WTC11 (cell line): Measurements from ENCODE around the gene GSTO1. TPM values are rescaled to one million over a fixed set of nuclear protein-coding genes. Genes with fewer than 3 reads are reported as not detected.
"Not testable (repeated sequence)": the region's sequence is repeated elsewhere in the genome, so short reads cannot be mapped to it uniquely, and the experiment has no call there.

Experiments
- ATAC-seq: fragments of 200-7000 bp; cut with Tn5 transposase; 2 replicates; pipeline ENCODE4 v1.10.0; 2021; ENCODE audit warnings: mild to moderate bottlenecking, moderate library complexity
- CTCF ChIA-PET: fragments of 300-600 bp; sonication (Branson Sonifier 250); formaldehyde crosslinking; loops from one replicate; lab custom pipeline; 2021; ENCODE audit warnings: antibody characterized with exemption; lab: Charles Lee
- POLR2A ChIA-PET: fragments of 350-600 bp; sonication (Branson Sonifier 250); formaldehyde crosslinking; loops from one replicate; lab custom pipeline; 2021; ENCODE audit warnings: antibody characterized with exemption; lab: Charles Lee
- DNase-seq: peaks from one replicate; pipeline ENCODE4 v3.0.0; 2021; ENCODE audit warnings: low spot score
- H3K27ac Mint-ChIP-seq: 2 replicates; pipeline ENCODE4 v1.8.0; 2021; ENCODE audit warnings: mixed read lengths
- H3K27me3 Mint-ChIP-seq: 2 replicates; pipeline ENCODE4 v1.8.0; 2021; ENCODE audit warnings: low read depth, mild to moderate bottlenecking, moderate library complexity, mixed read lengths
- H3K36me3 Mint-ChIP-seq: 2 replicates; pipeline ENCODE4 v1.8.0; 2021; ENCODE audit warnings: mixed read lengths
- H3K4me1 Mint-ChIP-seq: 2 replicates; pipeline ENCODE4 v1.8.0; 2022; ENCODE audit warnings: mixed read lengths
- H3K4me3 Mint-ChIP-seq: 2 replicates; pipeline ENCODE4 v1.8.0; 2021; ENCODE audit warnings: mild to moderate bottlenecking, moderate library complexity, mixed read lengths
- H3K9me3 Mint-ChIP-seq: 2 replicates; pipeline ENCODE4 v1.8.0; 2021; ENCODE audit warnings: mixed read lengths
- AR ChIP-seq: fragments of 250-450 bp; sonication (Bioruptor Pico); IDR thresholded peaks from 2 replicates; pipeline ENCODE4 v1.9.0; 2021; ENCODE audit warnings: mild to moderate bottlenecking
- ARID4B ChIP-seq: sonication (generic); formaldehyde crosslinking; IDR thresholded peaks from 2 replicates; pipeline ENCODE4 v1.8.0; 2023; ENCODE audit warnings: missing genetic modification reagents, mild to moderate bottlenecking, borderline replicate concordance
- CREM ChIP-seq: sonication (generic); formaldehyde crosslinking; IDR thresholded peaks from 2 replicates; pipeline ENCODE4 v1.8.1; 2022; ENCODE audit warnings: mild to moderate bottlenecking, missing genetic modification reagents, moderate library complexity
- ESRRA ChIP-seq: sonication (generic); formaldehyde crosslinking; IDR thresholded peaks from 2 replicates; pipeline ENCODE4 v1.8.1; 2022; ENCODE audit warnings: mild to moderate bottlenecking, missing genetic modification reagents, borderline replicate concordance
- FOXP1 ChIP-seq: sonication (generic); formaldehyde crosslinking; IDR thresholded peaks from 2 replicates; pipeline ENCODE4 v1.8.0; 2022; ENCODE audit warnings: missing genetic modification reagents, mild to moderate bottlenecking, moderate library complexity, borderline replicate concordance
- GABPB1 ChIP-seq: sonication (generic); formaldehyde crosslinking; IDR thresholded peaks from 2 replicates; pipeline ENCODE4 v1.8.1; 2023; ENCODE audit warnings: mild to moderate bottlenecking, missing genetic modification reagents
- HMGXB4 ChIP-seq: sonication (generic); formaldehyde crosslinking; IDR thresholded peaks from 2 replicates; pipeline ENCODE4 v1.8.1; 2023; ENCODE audit warnings: mild to moderate bottlenecking, moderate library complexity, missing genetic modification reagents
- KAT7 ChIP-seq: sonication (generic); formaldehyde crosslinking; IDR thresholded peaks from 2 replicates; pipeline ENCODE4 v1.8.1; 2023; ENCODE audit warnings: missing genetic modification reagents, mild to moderate bottlenecking, borderline replicate concordance
- MLX ChIP-seq: sonication (generic); formaldehyde crosslinking; IDR thresholded peaks from 2 replicates; pipeline ENCODE4 v1.8.1; 2023; ENCODE audit warnings: mild to moderate bottlenecking, missing genetic modification reagents, moderate library complexity
- MXD4 ChIP-seq: fragments of 250-450 bp; sonication (Bioruptor Pico); IDR thresholded peaks from 2 replicates; pipeline ENCODE4 v1.8.0; 2021; ENCODE audit warnings: mild to moderate bottlenecking, moderate library complexity, borderline replicate concordance
- MYBL2 ChIP-seq: sonication (generic); formaldehyde crosslinking; IDR thresholded peaks from 2 replicates; pipeline ENCODE4 v1.8.1; 2023; ENCODE audit warnings: mild to moderate bottlenecking, moderate library complexity, missing genetic modification reagents
- NFE2L1 ChIP-seq: sonication (generic); formaldehyde crosslinking; IDR thresholded peaks from 2 replicates; pipeline ENCODE4 v1.8.1; 2023; ENCODE audit warnings: missing genetic modification reagents
- NR3C1 ChIP-seq: sonication (generic); formaldehyde crosslinking; conservative IDR thresholded peaks from 2 replicates; pipeline ENCODE4 v1.8.1; 2023; ENCODE audit warnings: low read depth, mild to moderate bottlenecking, missing genetic modification reagents
- RORB ChIP-seq: fragments of 250-450 bp; sonication (Bioruptor Pico); IDR thresholded peaks from 2 replicates; pipeline ENCODE4 v1.9.0; 2021; ENCODE audit warnings: mild to moderate bottlenecking
- TEAD4 ChIP-seq: sonication (generic); formaldehyde crosslinking; IDR thresholded peaks from 2 replicates; pipeline ENCODE4 v1.8.0; 2022; ENCODE audit warnings: mild to moderate bottlenecking, missing genetic modification reagents
- TP53 ChIP-seq: sonication (generic); formaldehyde crosslinking; IDR thresholded peaks from 2 replicates; pipeline ENCODE4 v1.8.1; 2023; ENCODE audit warnings: mild to moderate bottlenecking, missing genetic modification reagents
- ZNF219 ChIP-seq: sonication (generic); formaldehyde crosslinking; IDR thresholded peaks from 2 replicates; pipeline ENCODE4 v1.8.0; 2023; ENCODE audit warnings: missing genetic modification reagents, mild to moderate bottlenecking, borderline replicate concordance
- ZNF396 ChIP-seq: fragments of 250-450 bp; sonication (Bioruptor Pico); IDR thresholded peaks from 2 replicates; pipeline ENCODE4 v1.8.0; 2021; ENCODE audit warnings: mild to moderate bottlenecking, moderate library complexity, borderline replicate concordance
- ZNF423 ChIP-seq: fragments of 250-450 bp; sonication (Bioruptor Pico); IDR thresholded peaks from 2 replicates; pipeline ENCODE4 v2.1.2; 2022; ENCODE audit warnings: mild to moderate bottlenecking, moderate library complexity
- total RNA-seq: library from RNA; stranded (reverse); gene quantifications from 3 replicates; pipeline ENCODE4 v1.2.3, GENCODE V29; 2021

Gene GSTO1
- total RNA-seq, 1 experiment from 2014 or later, result 87.9 TPM

- TF ChIP-seq RORB (CRISPR knock-in tag) (no peak), MLX (no peak), HMGXB4 (CRISPR knock-in tag) (no peak), NFE2L1 (CRISPR knock-in tag) (no peak), CREM (no peak), AR (no peak), ARID4B (CRISPR knock-in tag) (no peak), ESRRA (no peak), NR3C1 (CRISPR knock-in tag) (no peak), MXD4 (no peak)
- TF ChIP-seq, all 79 proteins: peak for 0
Measured at GRCh38 chr10:104246976-104247375, 7.7 kb upstream of the GSTO1 start (continued).

- Mint-ChIP-seq H3K27me3 (peaks cover 16% of the 10 kb centered on the region), H3K4me3 (no peak overlapping the region), H3K9me3 (peaks cover 38% of the 10 kb centered on the region), H3K4me1 (peaks cover 26% of the 10 kb centered on the region), H3K27ac (no peak overlapping the region), H3K36me3 (peaks cover 7% of the 10 kb centered on the region; the same call in 1 of the 2 replicates)
- no peak for TF ChIP-seq GABPB1 (CRISPR knock-in tag)
- TF ChIP-seq ZNF396 (CRISPR knock-in tag), result no peak
- TF ChIP-seq FOXP1 (CRISPR knock-in tag), result no peak
- TF ChIP-seq TEAD4 (CRISPR knock-in tag), result no peak
- no peak for TF ChIP-seq ZNF219 (CRISPR knock-in tag)
- TF ChIP-seq AR, result no peak
- no peak for TF ChIP-seq CREM
- no peak for TF ChIP-seq TP53
- TF ChIP-seq MYBL2 (CRISPR knock-in tag), result no peak
- no peak for TF ChIP-seq ZNF423
- TF ChIP-seq KAT7 (CRISPR knock-in tag), result no peak
- TF ChIP-seq ESRRA, result no peak
- ATAC-seq (no peak), DNase-seq (no peak)
- ChIA-PET POLR2A (no interaction called here), CTCF (no interaction called here)
Measured at GRCh38 chr10:104247513-104248146, 7.1 kb upstream of the GSTO1 start.

GRCh38 chr10:104248931-104249330, 5.8 kb upstream of the GSTO1 start:
- peaks cover 16% of the 10 kb centered on the region for H3K27me3 Mint-ChIP-seq
- POLR2A ChIA-PET, H3K36me3 Mint-ChIP-seq, H3K27ac Mint-ChIP-seq, ATAC-seq, DNase-seq, H3K4me3 Mint-ChIP-seq, CTCF ChIA-PET: not testable (repeated sequence)
- peaks cover 38% of the 10 kb centered on the region for H3K9me3 Mint-ChIP-seq
- H3K4me1 Mint-ChIP-seq, result peaks cover 38% of the 10 kb centered on the region
